Endothelial cell of umbilical vein (primary cell): ENCODE results near the gene MAL. TPM values are rescaled to one million over a fixed set of nuclear protein-coding genes. Genes with fewer than 3 reads are reported as not detected.

Source experiments
- BruUV-seq: library from RNA; stranded (reverse); fragments of 400-500 nt; replicated peaks from 2 replicates; lab custom pipeline; 2021; lab: Mats Ljungman, UMichigan
- CTCF ChIA-PET: fragments of 300-600, 350-600 bp; sonication (Branson Sonifier 250); formaldehyde crosslinking; loops from one replicate; lab custom pipeline; 2021; ENCODE audit warnings: antibody characterized with exemption, inconsistent platforms; lab: Charles Lee
- POLR2A ChIA-PET: fragments of 300-600, 350-600 bp; sonication (Branson Sonifier 250); formaldehyde crosslinking; loops from one replicate; lab custom pipeline; 2021; ENCODE audit warnings: antibody characterized with exemption, inconsistent platforms; lab: Charles Lee
- DNase-seq: peaks from one replicate; pipeline ENCODE4 v3.0.0-alpha.2; 2011; ENCODE audit warnings: low read depth, low spot score
- FAIRE-seq: peaks from 2 replicates; lab custom pipeline; 2011; peaks lifted over from hg19 to GRCh38; lab: Jason Lieb, UNC
- H2AFZ ChIP-seq: 2 replicates; pipeline ENCODE4 v1.6.0; 2012; ENCODE audit warnings: low read depth, low read length, control low read depth, inconsistent platforms
- H3K27ac ChIP-seq: 2 replicates; pipeline ENCODE4 v1.5.1; 2011; ENCODE audit warnings: low read depth, mild to moderate bottlenecking, control low read depth, low read length, moderate library complexity; ENCODE audit not compliant: insufficient read depth
- H3K27me3 ChIP-seq, 2 experiments: 2 replicates each; pipeline versions ENCODE4 v1.6.0 to v1.6.1; 2011; ENCODE audit warnings: low read length in 2 of 2, mixed read lengths in 1 of 2; ENCODE audit not compliant: control insufficient read depth in 2 of 2, insufficient read depth in 2 of 2
- H3K36me3 ChIP-seq, 2 experiments: 2 replicates in 1 of 2; 3 replicates in 1 of 2; pipeline ENCODE4 v1.5.1; 2011; ENCODE audit warnings: low read length in 2 of 2, mild to moderate bottlenecking in 1 of 2, moderate library complexity in 1 of 2; ENCODE audit not compliant: control insufficient read depth in 2 of 2, insufficient read depth in 2 of 2; ENCODE audit errors: extremely low read depth in 1 of 2
- H3K4me1 ChIP-seq: 3 replicates; pipeline ENCODE4 v1.5.1; 2011; ENCODE audit warnings: mild to moderate bottlenecking, low read length; ENCODE audit not compliant: control insufficient read depth, insufficient read depth; ENCODE audit errors: extremely low read depth
- H3K4me2 ChIP-seq: 2 replicates; pipeline ENCODE4 v1.6.1; 2011; ENCODE audit warnings: low read length, control low read depth, mixed read lengths; ENCODE audit not compliant: insufficient read depth
- H3K4me3 ChIP-seq, 3 experiments: fragments of 200-600 bp in 1 of 3; sonication (generic), shearing (Covaris generic) in 1 of 3; replicated peaks in 1 of 3; 2 replicates each; pipeline ENCODE4 v1.5.1; 2011 to 2016; ENCODE audit warnings: control low read depth in 3 of 3, low read length in 3 of 3, mild to moderate bottlenecking in 2 of 3, inconsistent platforms in 1 of 3, low read depth in 1 of 3, moderate library complexity in 1 of 3; ENCODE audit not compliant: insufficient read depth in 1 of 3
- H3K79me2 ChIP-seq: 2 replicates; pipeline ENCODE4 v1.6.0; 2012; ENCODE audit warnings: low read length, inconsistent platforms; ENCODE audit not compliant: control insufficient read depth, insufficient read depth
- H3K9ac ChIP-seq: replicated peaks from 2 replicates; pipeline ENCODE3; 2011; ENCODE audit warnings: low read length, control low read depth; ENCODE audit not compliant: insufficient read depth; ENCODE audit errors: extremely low read depth
- H3K9me1 ChIP-seq: replicated peaks from 3 replicates; pipeline ENCODE4 v1.6.0; 2011; ENCODE audit warnings: mild to moderate bottlenecking, low read length; ENCODE audit not compliant: control insufficient read depth, insufficient read depth; ENCODE audit errors: extremely low read depth
- H3K9me3 ChIP-seq: replicated peaks from 2 replicates; pipeline ENCODE4 v1.5.1; 2012; ENCODE audit warnings: low read length, inconsistent platforms; ENCODE audit not compliant: control insufficient read depth, insufficient read depth
- H4K20me1 ChIP-seq: replicated peaks from 2 replicates; pipeline ENCODE3; 2011; ENCODE audit warnings: mild to moderate bottlenecking, low read length; ENCODE audit not compliant: control insufficient read depth, insufficient read depth; ENCODE audit errors: extremely low read depth
- EZH2 ChIP-seq: IDR thresholded peaks from 2 replicates; pipeline ENCODE4 v1.6.1; 2012; ENCODE audit warnings: borderline replicate concordance, low read depth, mild to moderate bottlenecking, moderate library complexity, low read length, inconsistent platforms; ENCODE audit not compliant: severe bottlenecking
- FOS ChIP-seq: IDR thresholded peaks from 2 replicates; pipeline ENCODE4 v1.6.1; 2011; ENCODE audit warnings: mild to moderate bottlenecking, low read length, moderate library complexity, borderline replicate concordance; ENCODE audit not compliant: insufficient read depth
- GATA2 ChIP-seq: IDR thresholded peaks from 2 replicates; pipeline ENCODE4 v1.7.0; 2011; ENCODE audit warnings: low read depth, mild to moderate bottlenecking, moderate library complexity, mixed read lengths, low read length; ENCODE audit not compliant: insufficient read length, insufficient read depth
- JUN ChIP-seq: IDR thresholded peaks from 2 replicates; pipeline ENCODE4 v1.6.1; 2011; ENCODE audit warnings: borderline replicate concordance, low read depth; ENCODE audit not compliant: insufficient read length, insufficient read depth
- MYC ChIP-seq: IDR thresholded peaks from one replicate; pipeline ENCODE4 v1.6.1; 2011; ENCODE audit warnings: mild to moderate bottlenecking, low read depth, low read length
- POLR2A ChIP-seq: IDR thresholded peaks from 2 replicates; pipeline ENCODE4 v1.6.1; 2012; ENCODE audit warnings: low read depth, mild to moderate bottlenecking, control low read depth, low read length
- POLR2AphosphoS5 ChIP-seq: IDR thresholded peaks from 2 replicates; pipeline ENCODE4 v1.6.1; 2012; ENCODE audit warnings: low read depth, mild to moderate bottlenecking, control low read depth, low read length, moderate library complexity; ENCODE audit not compliant: insufficient read depth
- dilution Hi-C: fragments of 300-500 bp; cut with MboI; formaldehyde crosslinking; loops from one replicate; pipeline ENCODE4 v1.15.0; 2019; ENCODE audit warnings: low sequenced_read_pairs; ENCODE audit not compliant: extremely low pct_ligation_motif_present
- intact Hi-C: fragments of 100-400 bp; cut with micrococcal nuclease; formaldehyde crosslinking; loops from one replicate; pipeline ENCODE4 v1.10.0; 2022
- polyA plus RNA-seq, 4 experiments: library from polyadenylated mRNA; depleted of rRNA in 3 of 4; stranded (reverse) in 3 of 4; unstranded in 1 of 4; fragments of >200 nt; gene quantifications; 2 replicates each; pipeline versions ENCODE4 v1.2.1 to v1.2.3, GENCODE V29; 2011 to 2012; ENCODE audit warnings: missing spikeins in 1 of 4
- total RNA-seq: library from RNA; stranded (reverse); gene quantifications from 2 replicates; pipeline ENCODE4 v1.2.3, GENCODE V29; 2021
- TF ChIP-seq, protein P1 (sequence below), 2 donors: IDR thresholded peaks; 1 replicate in 1 of 2; 2 replicates in 1 of 2; pipeline ENCODE4 v1.5.1; 2011; ENCODE audit warnings: low read length in 2 of 2, mild to moderate bottlenecking in 2 of 2, moderate library complexity in 2 of 2, control low read depth in 1 of 2, inconsistent platforms in 1 of 2, low read depth in 1 of 2; ENCODE audit not compliant: insufficient read depth in 1 of 2; ENCODE audit errors: extremely low read depth in 1 of 2
- TF ChIP-seq, protein P2 (sequence below): IDR thresholded peaks from 2 replicates; pipeline ENCODE4 v1.6.1; 2011; ENCODE audit not compliant: insufficient read depth, insufficient read length

Gene MAL
- total and polyA plus RNA-seq, 2 donors (not counting 3 experiments of a cell fraction or from before 2014, with no cell fraction given), result not detected

DNA sequence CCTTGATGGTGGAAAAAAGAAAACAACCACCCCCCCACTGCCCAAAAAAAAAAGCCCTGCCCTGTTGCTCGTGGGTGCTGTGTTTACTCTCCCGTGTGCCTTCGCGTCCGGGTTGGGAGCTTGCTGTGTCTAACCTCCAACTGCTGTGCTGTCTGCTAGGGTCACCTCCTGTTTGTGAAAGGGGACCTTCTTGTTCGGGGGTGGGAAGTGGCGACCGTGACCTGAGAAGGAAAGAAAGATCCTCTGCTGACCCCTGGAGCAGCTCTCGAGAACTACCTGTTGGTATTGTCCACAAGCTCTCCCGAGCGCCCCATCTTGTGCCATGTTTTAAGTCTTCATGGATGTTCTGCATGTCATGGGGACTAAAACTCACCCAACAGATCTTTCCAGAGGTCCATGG, 28.0 kb downstream of the MAL start:
- no TSS peak for BruUV-seq
- H3K36me3 ChIP-seq, result no peaks in the 10 kb centered on the region
- H3K27ac ChIP-seq, result no peak overlapping the region
- H3K4me1 ChIP-seq, result no peaks in the 10 kb centered on the region
- TF ChIP-seq JUN (no peak), GATA2 (no peak), FOS (no peak), EZH2 (no peak), POLR2AphosphoS5 (no peak), POLR2A (no peak), MYC (no peak)
- TF ChIP-seq, protein P1, sequence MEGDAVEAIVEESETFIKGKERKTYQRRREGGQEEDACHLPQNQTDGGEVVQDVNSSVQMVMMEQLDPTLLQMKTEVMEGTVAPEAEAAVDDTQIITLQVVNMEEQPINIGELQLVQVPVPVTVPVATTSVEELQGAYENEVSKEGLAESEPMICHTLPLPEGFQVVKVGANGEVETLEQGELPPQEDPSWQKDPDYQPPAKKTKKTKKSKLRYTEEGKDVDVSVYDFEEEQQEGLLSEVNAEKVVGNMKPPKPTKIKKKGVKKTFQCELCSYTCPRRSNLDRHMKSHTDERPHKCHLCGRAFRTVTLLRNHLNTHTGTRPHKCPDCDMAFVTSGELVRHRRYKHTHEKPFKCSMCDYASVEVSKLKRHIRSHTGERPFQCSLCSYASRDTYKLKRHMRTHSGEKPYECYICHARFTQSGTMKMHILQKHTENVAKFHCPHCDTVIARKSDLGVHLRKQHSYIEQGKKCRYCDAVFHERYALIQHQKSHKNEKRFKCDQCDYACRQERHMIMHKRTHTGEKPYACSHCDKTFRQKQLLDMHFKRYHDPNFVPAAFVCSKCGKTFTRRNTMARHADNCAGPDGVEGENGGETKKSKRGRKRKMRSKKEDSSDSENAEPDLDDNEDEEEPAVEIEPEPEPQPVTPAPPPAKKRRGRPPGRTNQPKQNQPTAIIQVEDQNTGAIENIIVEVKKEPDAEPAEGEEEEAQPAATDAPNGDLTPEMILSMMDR (IDR thresholded peaks at IDR 0.05; ENCODE audit: extremely low read depth in 1 of 2, insufficient read depth in 1 of 2, low read depth in 1 of 2, low read length in 2 of 2), result no peak
- TF ChIP-seq, protein P2, sequence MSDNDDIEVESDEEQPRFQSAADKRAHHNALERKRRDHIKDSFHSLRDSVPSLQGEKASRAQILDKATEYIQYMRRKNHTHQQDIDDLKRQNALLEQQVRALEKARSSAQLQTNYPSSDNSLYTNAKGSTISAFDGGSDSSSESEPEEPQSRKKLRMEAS, result no peak
- POLR2A ChIA-PET, result no interaction called here
- no peaks in the 10 kb centered on the region for H3K27me3 ChIP-seq
- H3K9ac ChIP-seq, result no peak overlapping the region
- dilution Hi-C loops (no loop called here), intact Hi-C loops (no loop called here)
- H3K4me3 ChIP-seq, result no peak overlapping the region
- no peak overlapping the region for H3K4me2 ChIP-seq
- no peaks in the 10 kb centered on the region for H3K9me3 ChIP-seq
- FAIRE-seq (no peak), DNase-seq (no peak)
- no peaks in the 10 kb centered on the region for H4K20me1 ChIP-seq
- no peak overlapping the region for H2AFZ ChIP-seq
- H3K9me1 ChIP-seq, result no peaks in the 10 kb centered on the region
- no peaks in the 10 kb centered on the region for H3K79me2 ChIP-seq
- CTCF ChIA-PET, result interaction anchor here (0.9 to 1.5 kb wide), 6 partner anchors 23 to 67 kb away, joined by 3 to 5 read pairs (median 4); no protein-coding TSS in a partner anchor
